HepG2 (cell line): ENCODE results near the gene TOX4. TPM values are rescaled to one million over a fixed set of nuclear protein-coding genes. Genes with fewer than 3 reads are reported as not detected.

Source experiments
- ATAC-seq: fragments of 200-7000 bp; cut with Tn5 transposase; 3 replicates; pipeline ENCODE4 v1.9.1; 2020; ENCODE audit warnings: mild to moderate bottlenecking, moderate library complexity
- BruUV-seq: library from RNA; stranded (reverse); fragments of 400-500 nt; replicated peaks from 2 replicates; lab custom pipeline; 2021; lab: Mats Ljungman, UMichigan
- CTCF ChIA-PET: fragments of 300-600 bp; formaldehyde crosslinking; extraction: SDS; loops from one replicate; lab custom pipeline; 2021; ENCODE audit warnings: low total read pairs, inconsistent platforms, low intra/inter-chr PET ratio; lab: Yijun Ruan, JAX
- POLR2A ChIA-PET: fragments of 350-600 bp; sonication (Branson Sonifier 250); formaldehyde crosslinking; loops from one replicate; lab custom pipeline; 2020; ENCODE audit warnings: antibody characterized with exemption, inconsistent platforms; lab: Yijun Ruan, JAX
- DNase-seq: peaks from one replicate; pipeline ENCODE4 v3.0.0-alpha.2; 2015; ENCODE audit warnings: low spot score
- FAIRE-seq: peaks from 3 replicates; lab custom pipeline; 2011; peaks lifted over from hg19 to GRCh38; lab: Jason Lieb, UNC
- H2AFZ ChIP-seq: one replicate; pipeline ENCODE4 v1.6.1; 2011; ENCODE audit warnings: low read length, inconsistent platforms
- H3K27ac ChIP-seq: fragments of 300-600 bp; 3 replicates; pipeline ENCODE4 v1.8.0; 2011; ENCODE audit warnings: mixed run types, mild to moderate bottlenecking, mixed read lengths, low read length, inconsistent platforms; ENCODE audit not compliant: insufficient read depth; ENCODE audit errors: extremely low read length
- H3K27me3 ChIP-seq, 2 experiments: fragments of 200-600 bp in 1 of 2; 2 replicates in 1 of 2; 3 replicates in 1 of 2; pipeline versions ENCODE4 v1.6.0 to v1.8.0; 2011; ENCODE audit warnings: low read length in 2 of 2, mild to moderate bottlenecking in 2 of 2, moderate library complexity in 2 of 2, inconsistent platforms in 1 of 2; ENCODE audit not compliant: insufficient read depth in 2 of 2, control insufficient read depth in 1 of 2
- H3K36me3 ChIP-seq, 2 experiments: fragments of 200-600 bp in 1 of 2; replicated peaks in 1 of 2; 2 replicates in 1 of 2; 3 replicates in 1 of 2; pipeline versions ENCODE4 v1.5.1 to v1.8.0; 2011; ENCODE audit warnings: low read length in 2 of 2, inconsistent platforms in 1 of 2; ENCODE audit not compliant: insufficient read depth in 2 of 2, control insufficient read depth in 1 of 2
- H3K4me1 ChIP-seq: 2 replicates; pipeline ENCODE4 v1.5.1; 2012; ENCODE audit warnings: low read length, inconsistent platforms; ENCODE audit not compliant: insufficient read depth
- H3K4me2 ChIP-seq: 2 replicates; pipeline ENCODE4 v1.6.0; 2011; ENCODE audit warnings: low read depth, low read length, inconsistent platforms
- H3K4me3 ChIP-seq, 3 experiments: fragments of 200-600 bp in 1 of 3; sonication (generic), shearing (Covaris generic) in 1 of 3; replicated peaks in 1 of 3; 2 replicates each; pipeline ENCODE4 v1.5.1; 2011 to 2016; ENCODE audit warnings: low read length in 3 of 3, inconsistent platforms in 2 of 3, low read depth in 2 of 3, mild to moderate bottlenecking in 2 of 3, control low read depth in 1 of 3, mixed read lengths in 1 of 3; ENCODE audit not compliant: insufficient read depth in 1 of 3
- H3K79me2 ChIP-seq: one replicate; pipeline ENCODE4 v1.6.1; 2011; ENCODE audit warnings: low read length, inconsistent platforms; ENCODE audit not compliant: insufficient read depth
- H3K9ac ChIP-seq: 2 replicates; pipeline ENCODE4 v1.6.0; 2011; ENCODE audit warnings: mild to moderate bottlenecking, low read depth, low read length, inconsistent platforms; ENCODE audit not compliant: insufficient read depth
- H3K9me3 ChIP-seq: 2 replicates; pipeline ENCODE4 v1.5.1; 2012; ENCODE audit warnings: mild to moderate bottlenecking, low read length
- H4K20me1 ChIP-seq: 2 replicates; pipeline ENCODE4 v1.6.0; 2011; ENCODE audit warnings: inconsistent platforms, mild to moderate bottlenecking, low read length, moderate library complexity; ENCODE audit not compliant: insufficient read depth
- CREB1 ChIP-seq, 2 experiments: fragments of 450-650 bp in 1 of 2; IDR thresholded peaks; 2 replicates each; pipeline ENCODE4 v1.6.1; 2016 to 2017; ENCODE audit warnings: control low read depth in 1 of 2, mild to moderate bottlenecking in 1 of 2, missing compliant biosample characterization in 1 of 2, missing genetic modification characterization in 1 of 2
- KAT7 ChIP-seq: IDR thresholded peaks from 2 replicates; pipeline ENCODE4 v1.6.1; 2018; ENCODE audit warnings: borderline replicate concordance, missing compliant biosample characterization
- ZNF251 ChIP-seq: sonication (generic); formaldehyde crosslinking; IDR thresholded peaks from 2 replicates; pipeline ENCODE4 v1.9.0; 2021; ENCODE audit warnings: mild to moderate bottlenecking, missing genetic modification reagents
- ZNF296 ChIP-seq: sonication (generic); formaldehyde crosslinking; conservative IDR thresholded peaks from 2 replicates; pipeline ENCODE4 v1.5.0; 2020; ENCODE audit warnings: mild to moderate bottlenecking, missing genetic modification reagents
- ZNF556 ChIP-seq: sonication (generic); formaldehyde crosslinking; IDR thresholded peaks from 2 replicates; pipeline ENCODE4 v1.4.0; 2020; ENCODE audit warnings: mild to moderate bottlenecking, missing genetic modification reagents, borderline replicate concordance
- ZNF790 ChIP-seq: sonication (generic); formaldehyde crosslinking; IDR thresholded peaks from 2 replicates; pipeline ENCODE4 v1.8.0; 2022; ENCODE audit warnings: missing genetic modification reagents, mild to moderate bottlenecking, borderline replicate concordance
- WGBS: methylation state at CpG from one replicate; pipeline ENCODE4 v1.1.6; 2017; ENCODE audit warnings: low lambda C conversion rate; 5-methylcytosine and 5-hydroxymethylcytosine counted together
- in situ Hi-C: cut with HindIII; loops from 2 replicates; pipeline ENCODE4 v1.10.0; 2017; ENCODE audit warnings: low pct_unique_long_range_greater_than_20kb; ENCODE audit not compliant: extremely low pct_ligation_motif_present
- intact Hi-C: fragments of 100-400 bp; cut with micrococcal nuclease; formaldehyde crosslinking; loops from one replicate; pipeline ENCODE4 v1.10.0; 2022; ENCODE audit not compliant: unreplicated experiment
- polyA plus RNA-seq, 8 experiments: library from polyadenylated mRNA; depleted of rRNA in 3 of 8; stranded (reverse) in 7 of 8; unstranded in 1 of 8; fragments of >200 nt; fragmentation: Illumina TruSeq in 4 of 8; extraction: Trizol in 4 of 8; gene quantifications; 2 replicates each; pipeline versions ENCODE4 v1.2.1 to v1.2.3, GENCODE V29; 2011 to 2016; ENCODE audit warnings: low read depth in 4 of 8, missing spikeins in 1 of 8, mixed read lengths in 1 of 8; ENCODE audit not compliant: insufficient read depth in 1 of 8
- total RNA-seq, 5 experiments: library from RNA; depleted of rRNA; stranded (reverse); fragments of >200 nt; fragmentation: Illumina TruSeq; extraction: Trizol; gene quantifications; 2 replicates each; pipeline ENCODE4 v1.2.3, GENCODE V29; 2016; ENCODE audit warnings: low read depth in 1 of 5
- TF ChIP-seq, protein P1 (sequence below): sonication (generic); formaldehyde crosslinking; IDR thresholded peaks from 2 replicates; pipeline ENCODE4 v1.4.0; 2020; ENCODE audit warnings: missing genetic modification reagents
- TF ChIP-seq, protein P2 (sequence below): sonication (generic); formaldehyde crosslinking; IDR thresholded peaks from 2 replicates; pipeline ENCODE4 v1.4.0; 2020; ENCODE audit warnings: missing genetic modification reagents
- TF ChIP-seq, protein P3 (sequence below): IDR thresholded peaks from 2 replicates; pipeline ENCODE4 v1.6.1; 2016; ENCODE audit warnings: control low read depth
- TF ChIP-seq, protein P4 (sequence below): sonication (generic); formaldehyde crosslinking; IDR thresholded peaks from 2 replicates; pipeline ENCODE4 v1.4.0; 2020; ENCODE audit warnings: missing genetic modification reagents, borderline replicate concordance

The TOX4 gene
- total and polyA plus RNA-seq, 2 of the 13 experiments (the other 11 are each of a cell fraction or from before 2014, with no cell fraction given): 71.8 to 163 TPM

DNA sequence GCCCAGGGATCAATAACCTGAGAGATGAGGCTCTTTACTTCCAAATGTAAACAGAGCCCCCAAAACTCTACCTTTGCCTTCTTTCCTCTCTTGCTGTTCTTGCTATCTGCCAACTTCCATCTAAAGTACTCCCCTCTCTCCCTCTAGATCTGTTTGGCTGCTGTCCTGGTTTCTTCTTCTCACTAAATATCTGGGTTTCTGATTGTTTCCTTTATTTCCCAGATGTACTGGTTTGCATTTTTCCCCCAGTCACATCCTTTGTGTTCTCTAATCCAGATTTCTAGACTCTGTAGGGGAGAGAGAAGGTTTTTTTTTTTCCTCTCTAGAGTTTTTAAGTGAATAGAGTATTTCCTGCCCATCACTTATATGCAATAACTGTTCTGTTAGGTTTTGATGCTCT lies 56.3 kb downstream of the TOX4 start (continued):
- TF ChIP-seq, protein P1, sequence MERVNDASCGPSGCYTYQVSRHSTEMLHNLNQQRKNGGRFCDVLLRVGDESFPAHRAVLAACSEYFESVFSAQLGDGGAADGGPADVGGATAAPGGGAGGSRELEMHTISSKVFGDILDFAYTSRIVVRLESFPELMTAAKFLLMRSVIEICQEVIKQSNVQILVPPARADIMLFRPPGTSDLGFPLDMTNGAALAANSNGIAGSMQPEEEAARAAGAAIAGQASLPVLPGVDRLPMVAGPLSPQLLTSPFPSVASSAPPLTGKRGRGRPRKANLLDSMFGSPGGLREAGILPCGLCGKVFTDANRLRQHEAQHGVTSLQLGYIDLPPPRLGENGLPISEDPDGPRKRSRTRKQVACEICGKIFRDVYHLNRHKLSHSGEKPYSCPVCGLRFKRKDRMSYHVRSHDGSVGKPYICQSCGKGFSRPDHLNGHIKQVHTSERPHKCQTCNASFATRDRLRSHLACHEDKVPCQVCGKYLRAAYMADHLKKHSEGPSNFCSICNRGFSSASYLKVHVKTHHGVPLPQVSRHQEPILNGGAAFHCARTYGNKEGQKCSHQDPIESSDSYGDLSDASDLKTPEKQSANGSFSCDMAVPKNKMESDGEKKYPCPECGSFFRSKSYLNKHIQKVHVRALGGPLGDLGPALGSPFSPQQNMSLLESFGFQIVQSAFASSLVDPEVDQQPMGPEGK (CRISPR knock-in tag): no peak
- TF ChIP-seq, protein P2, sequence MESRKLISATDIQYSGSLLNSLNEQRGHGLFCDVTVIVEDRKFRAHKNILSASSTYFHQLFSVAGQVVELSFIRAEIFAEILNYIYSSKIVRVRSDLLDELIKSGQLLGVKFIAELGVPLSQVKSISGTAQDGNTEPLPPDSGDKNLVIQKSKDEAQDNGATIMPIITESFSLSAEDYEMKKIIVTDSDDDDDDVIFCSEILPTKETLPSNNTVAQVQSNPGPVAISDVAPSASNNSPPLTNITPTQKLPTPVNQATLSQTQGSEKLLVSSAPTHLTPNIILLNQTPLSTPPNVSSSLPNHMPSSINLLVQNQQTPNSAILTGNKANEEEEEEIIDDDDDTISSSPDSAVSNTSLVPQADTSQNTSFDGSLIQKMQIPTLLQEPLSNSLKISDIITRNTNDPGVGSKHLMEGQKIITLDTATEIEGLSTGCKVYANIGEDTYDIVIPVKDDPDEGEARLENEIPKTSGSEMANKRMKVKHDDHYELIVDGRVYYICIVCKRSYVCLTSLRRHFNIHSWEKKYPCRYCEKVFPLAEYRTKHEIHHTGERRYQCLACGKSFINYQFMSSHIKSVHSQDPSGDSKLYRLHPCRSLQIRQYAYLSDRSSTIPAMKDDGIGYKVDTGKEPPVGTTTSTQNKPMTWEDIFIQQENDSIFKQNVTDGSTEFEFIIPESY: no peak
- TF ChIP-seq KAT7 (CRISPR knock-in tag) (no peak), ZNF296 (CRISPR knock-in tag) (no peak), ZNF790 (CRISPR knock-in tag) (no peak)
- TF ChIP-seq, protein P3, sequence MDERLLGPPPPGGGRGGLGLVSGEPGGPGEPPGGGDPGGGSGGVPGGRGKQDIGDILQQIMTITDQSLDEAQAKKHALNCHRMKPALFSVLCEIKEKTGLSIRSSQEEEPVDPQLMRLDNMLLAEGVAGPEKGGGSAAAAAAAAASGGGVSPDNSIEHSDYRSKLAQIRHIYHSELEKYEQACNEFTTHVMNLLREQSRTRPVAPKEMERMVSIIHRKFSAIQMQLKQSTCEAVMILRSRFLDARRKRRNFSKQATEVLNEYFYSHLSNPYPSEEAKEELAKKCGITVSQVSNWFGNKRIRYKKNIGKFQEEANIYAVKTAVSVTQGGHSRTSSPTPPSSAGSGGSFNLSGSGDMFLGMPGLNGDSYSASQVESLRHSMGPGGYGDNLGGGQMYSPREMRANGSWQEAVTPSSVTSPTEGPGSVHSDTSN (CRISPR knock-in tag): no peak

DNA sequence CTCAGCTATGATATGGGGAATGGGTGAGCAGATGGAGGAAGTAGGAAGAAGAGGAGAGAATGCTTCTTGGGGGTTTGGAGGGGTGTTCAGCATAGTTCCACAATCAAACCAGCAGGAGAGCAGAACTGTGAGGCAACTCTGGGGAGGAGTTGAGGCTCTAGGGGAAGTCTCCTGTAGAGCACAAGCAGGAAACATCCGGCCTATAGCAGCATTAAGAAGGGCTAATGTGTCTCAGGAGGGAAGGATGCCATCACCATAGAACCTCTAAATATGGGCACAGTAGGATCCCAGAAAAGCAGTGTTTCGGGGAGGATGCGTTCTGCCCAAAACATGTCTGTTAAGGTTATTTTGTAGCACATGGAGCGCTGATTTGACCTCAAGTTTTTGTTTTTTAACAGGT lies 57.6 kb downstream of the TOX4 start:
- Histone ChIP-seq H3K36me3 (no peaks in the 10 kb centered on the region), H3K4me1 (peaks cover 38% of the 10 kb centered on the region), H4K20me1 (no peaks in the 10 kb centered on the region), H3K79me2 (no peaks in the 10 kb centered on the region), H3K9ac (no peak overlapping the region), H3K27ac (no peak overlapping the region), H3K9me3 (peaks cover 9% of the 10 kb centered on the region), H2AFZ (no peak overlapping the region), H3K4me3 (no peak overlapping the region), H3K4me2 (no peak overlapping the region), H3K27me3 (peaks cover 1 to 26% of the 10 kb centered on the region in 2 experiments; a peak in 3 of 5 replicates)
- 80% methylated on average over 4 of the region's 4 CpGs for WGBS
- no TSS peak for BruUV-seq
- no peak for DNase-seq
- ChIA-PET CTCF (no interaction called here), POLR2A (interaction anchor here (4.6 kb wide), 1 partner anchor 8 kb away, joined by 26 read pairs; the partner anchor contains the start of gene SALL2)
- intact Hi-C loops (no loop called here), in situ Hi-C loops (no loop called here)
- ATAC-seq: no peak
- no peak for FAIRE-seq
- TF ChIP-seq ZNF251 (CRISPR knock-in tag) (no peak), ZNF556 (CRISPR knock-in tag) (peak; percentile 100), CREB1 (IDR thresholded peaks at IDR 0.05) (no peak), CREB1 (CRISPR knock-in tag; IDR thresholded peaks at IDR 0.05) (no peak)
- TF ChIP-seq, protein P4, sequence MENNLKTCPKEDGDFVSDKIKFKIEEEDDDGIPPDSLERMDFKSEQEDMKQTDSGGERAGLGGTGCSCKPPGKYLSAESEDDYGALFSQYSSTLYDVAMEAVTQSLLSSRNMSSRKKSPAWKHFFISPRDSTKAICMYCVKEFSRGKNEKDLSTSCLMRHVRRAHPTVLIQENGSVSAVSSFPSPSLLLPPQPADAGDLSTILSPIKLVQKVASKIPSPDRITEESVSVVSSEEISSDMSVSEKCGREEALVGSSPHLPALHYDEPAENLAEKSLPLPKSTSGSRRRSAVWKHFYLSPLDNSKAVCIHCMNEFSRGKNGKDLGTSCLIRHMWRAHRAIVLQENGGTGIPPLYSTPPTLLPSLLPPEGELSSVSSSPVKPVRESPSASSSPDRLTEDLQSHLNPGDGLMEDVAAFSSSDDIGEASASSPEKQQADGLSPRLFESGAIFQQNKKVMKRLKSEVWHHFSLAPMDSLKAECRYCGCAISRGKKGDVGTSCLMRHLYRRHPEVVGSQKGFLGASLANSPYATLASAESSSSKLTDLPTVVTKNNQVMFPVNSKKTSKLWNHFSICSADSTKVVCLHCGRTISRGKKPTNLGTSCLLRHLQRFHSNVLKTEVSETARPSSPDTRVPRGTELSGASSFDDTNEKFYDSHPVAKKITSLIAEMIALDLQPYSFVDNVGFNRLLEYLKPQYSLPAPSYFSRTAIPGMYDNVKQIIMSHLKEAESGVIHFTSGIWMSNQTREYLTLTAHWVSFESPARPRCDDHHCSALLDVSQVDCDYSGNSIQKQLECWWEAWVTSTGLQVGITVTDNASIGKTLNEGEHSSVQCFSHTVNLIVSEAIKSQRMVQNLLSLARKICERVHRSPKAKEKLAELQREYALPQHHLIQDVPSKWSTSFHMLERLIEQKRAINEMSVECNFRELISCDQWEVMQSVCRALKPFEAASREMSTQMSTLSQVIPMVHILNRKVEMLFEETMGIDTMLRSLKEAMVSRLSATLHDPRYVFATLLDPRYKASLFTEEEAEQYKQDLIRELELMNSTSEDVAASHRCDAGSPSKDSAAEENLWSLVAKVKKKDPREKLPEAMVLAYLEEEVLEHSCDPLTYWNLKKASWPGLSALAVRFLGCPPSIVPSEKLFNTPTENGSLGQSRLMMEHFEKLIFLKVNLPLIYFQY (CRISPR knock-in tag): no peak
